ENCODE results near the gene FAAP20.

Gene FAAP20

GRCh38 chr1:2185880-2186855 lies 8.4 kb downstream of the FAAP20 start:
- H3K27me3 ChIP-seq (ENCODE audit: control insufficient read depth in 1 of 2, insufficient read depth in 2 of 2, low read length in 2 of 2): no peaks in the 10 kb centered on the region
- H3K9me3 ChIP-seq (ENCODE audit: control insufficient read depth in 1 of 2, low read length in 2 of 2): no peaks in the 10 kb centered on the region
- H3K4me1 ChIP-seq (ENCODE audit: control insufficient read depth in 1 of 2, insufficient read depth in 2 of 2, low read length in 2 of 2): peaks cover 7 to 18% of the 10 kb centered on the region in 2 donors
- H3K9ac ChIP-seq (ENCODE audit: low read depth in 1 of 2, low read length in 2 of 2): no peak overlapping the region
- no peak overlapping the region for H3K27ac ChIP-seq (ENCODE audit: low read depth, low read length)
- H3K4me3 ChIP-seq (ENCODE audit: low read depth in 1 of 2, low read length in 2 of 2): no peak overlapping the region
- peaks cover 8 to 25% of the 10 kb centered on the region in 2 donors for H3K36me3 ChIP-seq (ENCODE audit: control insufficient read depth in 1 of 2, insufficient read depth in 2 of 2, low read length in 2 of 2)

GRCh38 chr1:2184934-2185333 lies 9.6 kb downstream of the FAAP20 start:
- peaks cover 0 to 8% of the 10 kb centered on the region in 2 donors for H3K4me1 ChIP-seq (ENCODE audit: control insufficient read depth in 1 of 2, insufficient read depth in 2 of 2, low read length in 2 of 2)
- H3K9me3 ChIP-seq (ENCODE audit: control insufficient read depth in 1 of 2, low read length in 2 of 2): no peaks in the 10 kb centered on the region
- no peak overlapping the region for H3K4me3 ChIP-seq (ENCODE audit: low read depth in 1 of 2, low read length in 2 of 2)
- H3K9ac ChIP-seq (ENCODE audit: low read depth in 1 of 2, low read length in 2 of 2): no peak overlapping the region
- no peaks in the 10 kb centered on the region for H3K27me3 ChIP-seq (ENCODE audit: control insufficient read depth in 1 of 2, insufficient read depth in 2 of 2, low read length in 2 of 2)
- no peak overlapping the region for H3K27ac ChIP-seq (ENCODE audit: low read depth, low read length)
- H3K36me3 ChIP-seq (ENCODE audit: control insufficient read depth in 1 of 2, insufficient read depth in 2 of 2, low read length in 2 of 2): peaks cover 8 to 33% of the 10 kb centered on the region in 2 donors

- Histone ChIP-seq H3K9me3 (ENCODE audit: control insufficient read depth in 1 of 2, low read length in 2 of 2) (no peaks in the 10 kb centered on the region), H3K4me1 (ENCODE audit: control insufficient read depth in 1 of 2, insufficient read depth in 2 of 2, low read length in 2 of 2) (peaks cover 0 to 4% of the 10 kb centered on the region in 2 donors), H3K9ac (ENCODE audit: low read depth in 1 of 2, low read length in 2 of 2) (no peak overlapping the region), H3K36me3 (ENCODE audit: control insufficient read depth in 1 of 2, insufficient read depth in 2 of 2, low read length in 2 of 2) (peaks cover 8 to 37% of the 10 kb centered on the region in 2 donors), H3K27ac (ENCODE audit: low read depth, low read length) (no peak overlapping the region), H3K27me3 (ENCODE audit: control insufficient read depth in 1 of 2, insufficient read depth in 2 of 2, low read length in 2 of 2) (no peaks in the 10 kb centered on the region), H3K4me3 (ENCODE audit: low read depth in 1 of 2, low read length in 2 of 2) (no peak overlapping the region)
These were observed 10.0 kb downstream of the FAAP20 start for GRCh38 chr1:2184531-2184930.

GRCh38 chr1:2183937-2184334 lies 10.6 kb downstream of the FAAP20 start:
- Histone ChIP-seq H3K4me3 (ENCODE audit: low read depth in 1 of 2, low read length in 2 of 2) (no peak overlapping the region), H3K36me3 (ENCODE audit: control insufficient read depth in 1 of 2, insufficient read depth in 2 of 2, low read length in 2 of 2) (peaks cover 8 to 43% of the 10 kb centered on the region in 2 donors), H3K27me3 (ENCODE audit: control insufficient read depth in 1 of 2, insufficient read depth in 2 of 2, low read length in 2 of 2) (no peaks in the 10 kb centered on the region), H3K9ac (ENCODE audit: low read depth in 1 of 2, low read length in 2 of 2) (no peak overlapping the region), H3K4me1 (ENCODE audit: control insufficient read depth in 1 of 2, insufficient read depth in 2 of 2, low read length in 2 of 2) (no peaks in the 10 kb centered on the region), H3K27ac (ENCODE audit: low read depth, low read length) (no peak overlapping the region), H3K9me3 (ENCODE audit: control insufficient read depth in 1 of 2, low read length in 2 of 2) (no peaks in the 10 kb centered on the region)

- H3K4me3 ChIP-seq (ENCODE audit: low read depth in 1 of 2, low read length in 2 of 2): no peak overlapping the region
- no peaks in the 10 kb centered on the region for H3K9me3 ChIP-seq (ENCODE audit: control insufficient read depth in 1 of 2, low read length in 2 of 2)
- H3K36me3 ChIP-seq (ENCODE audit: control insufficient read depth in 1 of 2, insufficient read depth in 2 of 2, low read length in 2 of 2): peaks cover 8 to 59% of the 10 kb centered on the region in 2 donors
- no peaks in the 10 kb centered on the region for H3K27me3 ChIP-seq (ENCODE audit: control insufficient read depth in 1 of 2, insufficient read depth in 2 of 2, low read length in 2 of 2)
- H3K4me1 ChIP-seq (ENCODE audit: control insufficient read depth in 1 of 2, insufficient read depth in 2 of 2, low read length in 2 of 2): no peaks in the 10 kb centered on the region
- no peak overlapping the region for H3K27ac ChIP-seq (ENCODE audit: low read depth, low read length)
- H3K9ac ChIP-seq (ENCODE audit: low read depth in 1 of 2, low read length in 2 of 2): no peak overlapping the region
These were observed 12.2 kb downstream of the FAAP20 start for GRCh38 chr1:2182376-2182775.

- Histone ChIP-seq H3K36me3 (ENCODE audit: control insufficient read depth in 1 of 2, insufficient read depth in 2 of 2, low read length in 2 of 2) (peaks cover 10 to 63% of the 10 kb centered on the region in 2 donors), H3K27me3 (ENCODE audit: control insufficient read depth in 1 of 2, insufficient read depth in 2 of 2, low read length in 2 of 2) (no peaks in the 10 kb centered on the region)
These were observed 12.8 kb downstream of the FAAP20 start for GRCh38 chr1:2181752-2182151.

GRCh38 chr1:2181271-2181670 lies 13.3 kb downstream of the FAAP20 start:
- no peaks in the 10 kb centered on the region for H3K9me3 ChIP-seq (ENCODE audit: control insufficient read depth in 1 of 2, low read length in 2 of 2)
- no peak overlapping the region for H3K9ac ChIP-seq (ENCODE audit: low read depth in 1 of 2, low read length in 2 of 2)
- no peaks in the 10 kb centered on the region for H3K27me3 ChIP-seq (ENCODE audit: control insufficient read depth in 1 of 2, insufficient read depth in 2 of 2, low read length in 2 of 2)
- H3K27ac ChIP-seq (ENCODE audit: low read depth, low read length): no peak overlapping the region
- H3K4me3 ChIP-seq (ENCODE audit: low read depth in 1 of 2, low read length in 2 of 2): no peak overlapping the region
- H3K36me3 ChIP-seq (ENCODE audit: control insufficient read depth in 1 of 2, insufficient read depth in 2 of 2, low read length in 2 of 2): peaks cover 13 to 67% of the 10 kb centered on the region in 2 donors
- no peaks in the 10 kb centered on the region for H3K4me1 ChIP-seq (ENCODE audit: control insufficient read depth in 1 of 2, insufficient read depth in 2 of 2, low read length in 2 of 2)

More at GRCh38 chr1:2181752-2182151, 12.8 kb downstream of the FAAP20 start:
- Histone ChIP-seq H3K4me3 (ENCODE audit: low read depth in 1 of 2, low read length in 2 of 2) (no peak overlapping the region), H3K27ac (ENCODE audit: low read depth, low read length) (no peak overlapping the region), H3K9me3 (ENCODE audit: control insufficient read depth in 1 of 2, low read length in 2 of 2) (no peaks in the 10 kb centered on the region), H3K9ac (ENCODE audit: low read depth in 1 of 2, low read length in 2 of 2) (no peak overlapping the region), H3K4me1 (ENCODE audit: control insufficient read depth in 1 of 2, insufficient read depth in 2 of 2, low read length in 2 of 2) (no peaks in the 10 kb centered on the region)

GRCh38 chr1:2180297-2181245 lies 14.0 kb downstream of the FAAP20 start:
- no peaks in the 10 kb centered on the region for H3K9me3 ChIP-seq (ENCODE audit: control insufficient read depth in 1 of 2, low read length in 2 of 2)
- H3K27me3 ChIP-seq (ENCODE audit: control insufficient read depth in 1 of 2, insufficient read depth in 2 of 2, low read length in 2 of 2): no peaks in the 10 kb centered on the region
- no peak overlapping the region for H3K9ac ChIP-seq (ENCODE audit: low read depth in 1 of 2, low read length in 2 of 2)
- H3K27ac ChIP-seq (ENCODE audit: low read depth, low read length): no peak overlapping the region
- no peaks in the 10 kb centered on the region for H3K4me1 ChIP-seq (ENCODE audit: control insufficient read depth in 1 of 2, insufficient read depth in 2 of 2, low read length in 2 of 2)
- peaks cover 12 to 66% of the 10 kb centered on the region in 2 donors for H3K36me3 ChIP-seq (ENCODE audit: control insufficient read depth in 1 of 2, insufficient read depth in 2 of 2, low read length in 2 of 2)
- no peak overlapping the region for H3K4me3 ChIP-seq (ENCODE audit: low read depth in 1 of 2, low read length in 2 of 2)

GRCh38 chr1:2179283-2180013 lies 15.1 kb downstream of the FAAP20 start:
- no peaks in the 10 kb centered on the region for H3K4me1 ChIP-seq (ENCODE audit: control insufficient read depth in 1 of 2, insufficient read depth in 2 of 2, low read length in 2 of 2)
- no peak overlapping the region for H3K4me3 ChIP-seq (ENCODE audit: low read depth in 1 of 2, low read length in 2 of 2)
- no peaks in the 10 kb centered on the region for H3K9me3 ChIP-seq (ENCODE audit: control insufficient read depth in 1 of 2, low read length in 2 of 2)
- no peaks in the 10 kb centered on the region for H3K27me3 ChIP-seq (ENCODE audit: control insufficient read depth in 1 of 2, insufficient read depth in 2 of 2, low read length in 2 of 2)
- peaks cover 11 to 55% of the 10 kb centered on the region in 2 donors for H3K36me3 ChIP-seq (ENCODE audit: control insufficient read depth in 1 of 2, insufficient read depth in 2 of 2, low read length in 2 of 2)
- H3K27ac ChIP-seq (ENCODE audit: low read depth, low read length): no peak overlapping the region
- no peak overlapping the region for H3K9ac ChIP-seq (ENCODE audit: low read depth in 1 of 2, low read length in 2 of 2)

All from duodenal mucosa (tissue), 2 donors.